RWPE2 (cell line): ENCODE measurements around the gene UBR7.
"Not testable (repeated sequence)": the region's sequence is repeated elsewhere in the genome, so short reads cannot be mapped to it uniquely, and the experiment has no call there.

Source experiments
- ATAC-seq: fragments of 200-7000 bp; cut with Tn5 transposase; 3 replicates; pipeline ENCODE4 v1.9.1; 2021; ENCODE audit warnings: low read depth
- DNase-seq: peaks from one replicate; pipeline ENCODE4 v3.0.0-alpha.2; 2020; ENCODE audit warnings: low spot score
- H3K27ac ChIP-seq: fragments of 450-650 bp; 2 replicates; pipeline ENCODE4 v1.5.1; 2017; ENCODE audit warnings: mild to moderate bottlenecking; ENCODE audit not compliant: poor library complexity, severe bottlenecking
- H3K27me3 ChIP-seq: fragments of 250-450 bp; sonication (Bioruptor Pico); 2 replicates; pipeline ENCODE4 v1.5.1; 2021; ENCODE audit warnings: mild to moderate bottlenecking, moderate library complexity; ENCODE audit not compliant: insufficient read depth, poor library complexity, severe bottlenecking
- H3K36me3 ChIP-seq: fragments of 250-450 bp; sonication (Bioruptor Pico); 2 replicates; pipeline ENCODE4 v1.5.1; 2020; ENCODE audit warnings: low read depth, mild to moderate bottlenecking, moderate library complexity
- H3K4me1 ChIP-seq: fragments of 250-450 bp; sonication (Bioruptor Pico); 2 replicates; pipeline ENCODE4 v1.5.1; 2021; ENCODE audit warnings: mild to moderate bottlenecking, moderate library complexity; ENCODE audit not compliant: insufficient read depth, poor library complexity, severe bottlenecking
- H3K4me3 ChIP-seq: fragments of 250-450 bp; sonication (Bioruptor Pico); 2 replicates; pipeline ENCODE4 v1.5.1; 2021; ENCODE audit warnings: mild to moderate bottlenecking, moderate library complexity; ENCODE audit not compliant: severe bottlenecking
- H3K9me3 ChIP-seq: fragments of 250-450 bp; sonication (Bioruptor Pico); 2 replicates; pipeline ENCODE4 v1.5.1; 2021; ENCODE audit warnings: mild to moderate bottlenecking, moderate library complexity; ENCODE audit not compliant: severe bottlenecking
- CTCF ChIP-seq: fragments of 450-650 bp; IDR thresholded peaks from one replicate; pipeline ENCODE4 v1.5.1; 2017; ENCODE audit warnings: mild to moderate bottlenecking, moderate library complexity; ENCODE audit not compliant: poor library complexity, severe bottlenecking

Gene UBR7

GRCh38 chr14:93206793-93207467 is at the start of gene UBR7, which contains the start of gene GON7:
Gene UBR7, plus strand, starts transcription at chr14:93207256. Its CDS starts 36 bp downstream, at chr14:93207292.
Gene GON7, minus strand, starts transcription at chr14:93207065. Its CDS starts 28 bp downstream, at chr14:93207037.
- H3K36me3 ChIP-seq, result peaks cover 43% of the 10 kb centered on the region
- peak within 1 kb of the TSS; percentile 61 for H3K27ac ChIP-seq
- H3K9me3 ChIP-seq, result no peaks in the 10 kb centered on the region
- no peak for TF ChIP-seq CTCF
- H3K27me3 ChIP-seq, result no peaks in the 10 kb centered on the region
- H3K4me1 ChIP-seq, result no peaks in the 10 kb centered on the region
- peak within 1 kb of the TSS; percentile 63 for H3K4me3 ChIP-seq
- DNase-seq (peak; percentile 98), ATAC-seq (peak; percentile 92)

DNA sequence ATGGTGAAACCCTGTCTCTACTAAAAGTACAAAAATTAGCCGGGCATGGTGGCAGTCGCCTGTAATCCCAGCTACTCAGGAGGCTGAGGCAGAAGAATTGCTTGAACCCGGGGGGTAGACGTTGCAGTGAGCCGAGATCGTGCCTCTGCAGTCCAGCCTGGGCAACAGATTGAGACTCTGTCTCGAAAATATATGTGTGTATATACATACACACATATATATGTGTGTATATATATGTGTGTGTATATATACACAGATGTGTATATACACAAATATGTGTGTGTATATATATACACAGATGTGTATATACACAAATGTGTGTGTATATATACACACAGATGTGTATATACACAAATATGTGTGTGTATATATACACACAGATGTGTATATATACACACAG is 48.7 kb upstream of the UBR7 start:
- H3K4me3 ChIP-seq, DNase-seq, ATAC-seq, H3K27ac ChIP-seq, H3K36me3 ChIP-seq, H3K9me3 ChIP-seq, H3K4me1 ChIP-seq, H3K27me3 ChIP-seq: not testable (repeated sequence)

DNA sequence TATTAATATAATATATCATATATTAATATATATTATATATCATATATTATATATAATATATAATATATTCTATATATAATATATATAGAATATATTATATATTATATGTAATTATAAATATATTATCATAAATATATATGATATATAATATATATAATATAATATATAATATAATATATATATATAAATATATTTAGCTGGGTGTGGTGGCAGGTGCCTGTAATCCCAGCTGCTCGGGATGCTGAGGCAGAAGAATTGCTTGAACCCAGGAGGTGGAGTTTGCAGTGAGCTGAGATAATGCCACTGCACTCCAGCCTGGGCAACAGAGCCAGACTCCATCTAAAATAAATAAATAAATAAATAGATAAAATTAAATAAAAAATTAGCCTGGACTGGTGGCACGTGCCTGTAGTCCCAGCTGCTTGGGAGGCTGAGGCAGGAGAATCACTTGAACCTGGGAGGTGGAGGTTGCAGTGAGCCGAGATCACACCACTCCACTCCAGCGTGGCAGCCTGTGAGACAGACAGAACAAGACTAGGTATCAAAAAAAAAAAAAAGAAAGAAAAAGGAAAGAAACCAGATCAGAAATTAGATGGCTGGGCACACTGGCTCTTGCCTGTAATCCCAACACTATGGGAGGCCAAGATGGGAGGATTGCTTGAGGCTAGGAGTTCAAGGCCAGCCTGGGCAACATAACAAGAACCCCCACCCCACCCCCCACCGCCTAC is 47.3 kb upstream of the UBR7 start:
- H3K9me3 ChIP-seq, H3K27ac ChIP-seq, H3K27me3 ChIP-seq, ATAC-seq, DNase-seq, H3K4me1 ChIP-seq, H3K4me3 ChIP-seq, H3K36me3 ChIP-seq: not testable (repeated sequence)

GRCh38 chr14:93160353-93160801 is 46.7 kb upstream of the UBR7 start:
- no peaks in the 10 kb centered on the region for H3K27me3 ChIP-seq
- no peak overlapping the region for H3K27ac ChIP-seq
- DNase-seq, result no peak
- no peak overlapping the region for H3K4me3 ChIP-seq
- no peaks in the 10 kb centered on the region for H3K9me3 ChIP-seq
- peak; percentile 86 for TF ChIP-seq CTCF
- no peaks in the 10 kb centered on the region for H3K36me3 ChIP-seq
- ATAC-seq, result peak; percentile 81
- no peaks in the 10 kb centered on the region for H3K4me1 ChIP-seq

DNA sequence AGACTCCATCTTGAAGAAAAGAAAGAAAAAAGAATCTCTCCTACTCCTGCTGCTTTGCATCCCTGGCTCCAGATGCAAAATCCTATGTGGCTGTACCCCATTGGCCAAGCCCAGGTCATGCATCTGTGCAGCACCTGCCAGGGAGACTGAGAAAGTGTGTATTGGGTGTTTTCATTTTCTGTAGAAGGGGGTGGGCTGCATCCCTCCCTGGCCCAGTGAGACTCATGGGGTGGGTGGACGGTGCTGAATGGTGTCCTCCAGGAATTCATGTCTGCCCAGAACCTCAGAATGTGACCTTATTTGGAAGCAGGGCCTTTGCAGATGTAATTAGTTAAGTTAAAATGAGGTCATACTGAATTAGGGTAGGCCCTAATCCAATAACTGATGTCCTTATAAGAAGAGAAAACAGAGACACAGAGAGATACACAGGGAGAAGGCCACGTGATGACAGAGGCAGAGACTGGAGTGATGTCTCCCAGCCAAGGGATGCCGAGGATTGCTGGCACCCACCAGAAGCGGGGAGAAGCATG is 45.6 kb upstream of the UBR7 start:
- no peak overlapping the region for H3K4me3 ChIP-seq
- no peaks in the 10 kb centered on the region for H3K27me3 ChIP-seq

More for the DNA sequence above, 45.6 kb upstream of the UBR7 start:
- H3K27ac ChIP-seq, result no peak overlapping the region
- H3K36me3 ChIP-seq, result no peaks in the 10 kb centered on the region
- no peak for DNase-seq
- no peaks in the 10 kb centered on the region for H3K9me3 ChIP-seq
- no peak for ATAC-seq
- no peak for TF ChIP-seq CTCF
- H3K4me1 ChIP-seq, result no peaks in the 10 kb centered on the region
